Fibroblast of lung (primary cell): ENCODE data around the gene HSD17B12. TPM values are rescaled to one million over a fixed set of nuclear protein-coding genes. Genes with fewer than 3 reads are reported as not detected.
A peak's percentile ranks its signal among the peaks of the same experiment; 100 is the strongest.

Source experiments
- DNase-seq, 2 donors: peaks; one replicate each; pipeline versions ENCODE4 v3.0.0 to v3.0.0-alpha.2; 2010; ENCODE audit warnings: low read depth in 2 of 2
- H2AFZ ChIP-seq: 2 replicates; pipeline ENCODE4 v1.5.1; 2012; ENCODE audit warnings: low read length, control low read depth, inconsistent platforms
- H3K27ac ChIP-seq: 2 replicates; pipeline ENCODE4 v1.5.1; 2011; ENCODE audit warnings: low read length, control low read depth; ENCODE audit not compliant: insufficient read depth
- H3K27me3 ChIP-seq: 2 replicates; pipeline ENCODE4 v1.5.1; 2011; ENCODE audit warnings: mild to moderate bottlenecking, low read length; ENCODE audit not compliant: control insufficient read depth, insufficient read depth
- H3K36me3 ChIP-seq: 2 replicates; pipeline ENCODE4 v1.5.1; 2011; ENCODE audit warnings: low read length; ENCODE audit not compliant: control insufficient read depth, insufficient read depth
- H3K4me1 ChIP-seq: 2 replicates; pipeline ENCODE4 v1.5.1; 2011; ENCODE audit warnings: low read length; ENCODE audit not compliant: control insufficient read depth, insufficient read depth; ENCODE audit errors: extremely low read depth
- H3K4me2 ChIP-seq: 2 replicates; pipeline ENCODE4 v1.5.1; 2011; ENCODE audit warnings: low read length, control low read depth; ENCODE audit not compliant: insufficient read depth; ENCODE audit errors: extremely low read depth
- H3K4me3 ChIP-seq, 4 experiments: fragments of 200-600 bp in 1 of 4; sonication (generic) in 1 of 4; replicated peaks in 1 of 4; 2 replicates each; pipeline ENCODE4 v1.5.1; 2011 to 2016; ENCODE audit warnings: low read length in 4 of 4, low read depth in 3 of 4, mild to moderate bottlenecking in 3 of 4, control low read depth in 2 of 4, inconsistent platforms in 1 of 4, mixed read lengths in 1 of 4; ENCODE audit not compliant: insufficient read depth in 1 of 4; ENCODE audit errors: control extremely low read depth in 1 of 4
- H3K79me2 ChIP-seq: 2 replicates; pipeline ENCODE4 v1.5.1; 2012; ENCODE audit warnings: mild to moderate bottlenecking, low read length, inconsistent platforms; ENCODE audit not compliant: control insufficient read depth, insufficient read depth
- H3K9ac ChIP-seq: 2 replicates; pipeline ENCODE4 v1.5.1; 2011; ENCODE audit warnings: mild to moderate bottlenecking, low read length, control low read depth; ENCODE audit not compliant: insufficient read depth
- H3K9me3 ChIP-seq: 2 replicates; pipeline ENCODE4 v1.5.1; 2012; ENCODE audit warnings: low read depth, low read length; ENCODE audit not compliant: control insufficient read depth, insufficient read depth
- H4K20me1 ChIP-seq: 2 replicates; pipeline ENCODE4 v1.5.1; 2011; ENCODE audit warnings: low read length; ENCODE audit not compliant: control insufficient read depth, insufficient read depth; ENCODE audit errors: extremely low read depth
- EZH2 ChIP-seq: IDR thresholded peaks from 2 replicates; pipeline ENCODE4 v1.5.1; 2012; ENCODE audit warnings: low read length, control low read depth, mild to moderate bottlenecking; ENCODE audit errors: missing control alignments
- polyA plus RNA-seq, 2 donors: library from polyadenylated mRNA; depleted of rRNA in 1 of 2; stranded (reverse) in 1 of 2; unstranded in 1 of 2; fragments of >200 nt; gene quantifications; 2 replicates each; pipeline ENCODE4 v1.2.1, GENCODE V29; 2011 to 2012; ENCODE audit warnings: missing spikeins in 1 of 2
- total RNA-seq: library from RNA; depleted of rRNA; stranded (reverse); fragments of >200 nt; gene quantifications from 2 replicates; pipeline ENCODE4 v1.2.1, GENCODE V29; 2014
- TF ChIP-seq, protein P1 (sequence below), 2 donors: IDR thresholded peaks in 1 of 2; conservative IDR thresholded peaks in 1 of 2; 1 replicate in 1 of 2; 2 replicates in 1 of 2; pipeline ENCODE4 v1.5.1; 2011 to 2012; ENCODE audit warnings: low read length in 2 of 2, control low read depth in 1 of 2, inconsistent platforms in 1 of 2, low read depth in 1 of 2, mild to moderate bottlenecking in 1 of 2

HSD17B12 gene
- total and polyA plus RNA-seq, 2 donors (not counting 1 experiment from before 2014, with no cell fraction given), result 95.4 to 122 TPM

DNA sequence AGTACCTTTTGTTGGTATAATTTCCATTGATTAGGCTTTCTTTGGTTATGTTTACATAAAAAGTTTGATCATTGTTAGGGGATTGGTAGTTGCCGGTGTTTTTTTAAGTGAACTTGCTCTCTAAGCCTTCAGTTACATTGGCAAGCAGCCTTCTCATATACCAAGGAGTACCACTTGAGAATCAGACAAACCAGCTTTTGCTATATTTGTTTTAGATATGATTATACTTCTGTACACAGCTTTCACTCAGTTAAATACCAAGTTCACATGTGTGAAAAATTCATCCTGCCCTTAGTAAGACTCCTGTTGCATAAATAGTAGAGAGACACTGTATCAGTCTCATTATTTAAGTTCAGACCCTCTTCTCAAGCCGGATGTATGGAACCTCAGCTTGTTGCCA is 222.5 kb downstream of the HSD17B12 start:
- no peak for DNase-seq
- no peak overlapping the region for H3K4me3 ChIP-seq
- no peak overlapping the region for H3K27ac ChIP-seq
- H4K20me1 ChIP-seq, result peaks cover 2% of the 10 kb centered on the region
- peaks cover 9% of the 10 kb centered on the region for H3K36me3 ChIP-seq
- H3K4me1 ChIP-seq, result peaks cover 6% of the 10 kb centered on the region
- no peak overlapping the region for H3K4me2 ChIP-seq
- H3K9me3 ChIP-seq, result no peaks in the 10 kb centered on the region
- no peak overlapping the region for H3K9ac ChIP-seq
- no peak overlapping the region for H2AFZ ChIP-seq
- no peaks in the 10 kb centered on the region for H3K79me2 ChIP-seq
- no peaks in the 10 kb centered on the region for H3K27me3 ChIP-seq
- TF ChIP-seq EZH2, result no peak
- TF ChIP-seq, protein P1, sequence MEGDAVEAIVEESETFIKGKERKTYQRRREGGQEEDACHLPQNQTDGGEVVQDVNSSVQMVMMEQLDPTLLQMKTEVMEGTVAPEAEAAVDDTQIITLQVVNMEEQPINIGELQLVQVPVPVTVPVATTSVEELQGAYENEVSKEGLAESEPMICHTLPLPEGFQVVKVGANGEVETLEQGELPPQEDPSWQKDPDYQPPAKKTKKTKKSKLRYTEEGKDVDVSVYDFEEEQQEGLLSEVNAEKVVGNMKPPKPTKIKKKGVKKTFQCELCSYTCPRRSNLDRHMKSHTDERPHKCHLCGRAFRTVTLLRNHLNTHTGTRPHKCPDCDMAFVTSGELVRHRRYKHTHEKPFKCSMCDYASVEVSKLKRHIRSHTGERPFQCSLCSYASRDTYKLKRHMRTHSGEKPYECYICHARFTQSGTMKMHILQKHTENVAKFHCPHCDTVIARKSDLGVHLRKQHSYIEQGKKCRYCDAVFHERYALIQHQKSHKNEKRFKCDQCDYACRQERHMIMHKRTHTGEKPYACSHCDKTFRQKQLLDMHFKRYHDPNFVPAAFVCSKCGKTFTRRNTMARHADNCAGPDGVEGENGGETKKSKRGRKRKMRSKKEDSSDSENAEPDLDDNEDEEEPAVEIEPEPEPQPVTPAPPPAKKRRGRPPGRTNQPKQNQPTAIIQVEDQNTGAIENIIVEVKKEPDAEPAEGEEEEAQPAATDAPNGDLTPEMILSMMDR (conservative IDR thresholded peaks at IDR 0.05 in 1 of 2, IDR thresholded peaks at IDR 0.05 in 1 of 2; ENCODE audit: low read depth in 1 of 2, low read length in 2 of 2), result no peak

GRCh38 chr11:43903969-43904368 is 223.4 kb downstream of the HSD17B12 start:
- H3K4me1 ChIP-seq, result peaks cover 6% of the 10 kb centered on the region
- H3K4me3 ChIP-seq, result no peak overlapping the region
- H3K27ac ChIP-seq, result no peak overlapping the region
- no peaks in the 10 kb centered on the region for H3K9me3 ChIP-seq
- H3K36me3 ChIP-seq, result peaks cover 3% of the 10 kb centered on the region
- no peaks in the 10 kb centered on the region for H3K27me3 ChIP-seq
- DNase-seq, result no peak
- TF ChIP-seq, protein P1 (conservative IDR thresholded peaks at IDR 0.05 in 1 of 2, IDR thresholded peaks at IDR 0.05 in 1 of 2; ENCODE audit: low read depth in 1 of 2, low read length in 2 of 2), result no peak
- H2AFZ ChIP-seq, result no peak overlapping the region
- no peak overlapping the region for H3K9ac ChIP-seq
- H3K4me2 ChIP-seq, result no peak overlapping the region
- peaks cover 2% of the 10 kb centered on the region for H4K20me1 ChIP-seq
- H3K79me2 ChIP-seq, result no peaks in the 10 kb centered on the region

GRCh38 chr11:43904742-43905535 is 224.4 kb downstream of the HSD17B12 start:
- H3K9ac ChIP-seq, result no peak overlapping the region
- no peaks in the 10 kb centered on the region for H3K27me3 ChIP-seq
- H4K20me1 ChIP-seq, result peaks cover 2% of the 10 kb centered on the region
- H3K9me3 ChIP-seq, result no peaks in the 10 kb centered on the region
- H3K27ac ChIP-seq, result peak overlapping the region; percentile 54
- TF ChIP-seq, protein P1 (conservative IDR thresholded peaks at IDR 0.05 in 1 of 2, IDR thresholded peaks at IDR 0.05 in 1 of 2; ENCODE audit: low read depth in 1 of 2, low read length in 2 of 2), result no peak
- no peak for TF ChIP-seq EZH2
- no peak overlapping the region for H3K4me3 ChIP-seq
- peaks cover 6% of the 10 kb centered on the region for H3K4me1 ChIP-seq
- H2AFZ ChIP-seq, result no peak overlapping the region
- peak; percentile 65 to 76 for DNase-seq
- peaks cover 3% of the 10 kb centered on the region for H3K36me3 ChIP-seq
- no peaks in the 10 kb centered on the region for H3K79me2 ChIP-seq
- peak overlapping the region; percentile 63 for H3K4me2 ChIP-seq
